Measurements from ENCODE around the gene TBC1D5.
"Not testable (repeated sequence)": the region's sequence is repeated elsewhere in the genome, so short reads cannot be mapped to it uniquely, and the experiment has no call there.

Gene TBC1D5

GRCh38 chr3:17392516-17392915 is 349.9 kb downstream of the TBC1D5 start:
- DNase-seq = not testable (repeated sequence)

DNA sequence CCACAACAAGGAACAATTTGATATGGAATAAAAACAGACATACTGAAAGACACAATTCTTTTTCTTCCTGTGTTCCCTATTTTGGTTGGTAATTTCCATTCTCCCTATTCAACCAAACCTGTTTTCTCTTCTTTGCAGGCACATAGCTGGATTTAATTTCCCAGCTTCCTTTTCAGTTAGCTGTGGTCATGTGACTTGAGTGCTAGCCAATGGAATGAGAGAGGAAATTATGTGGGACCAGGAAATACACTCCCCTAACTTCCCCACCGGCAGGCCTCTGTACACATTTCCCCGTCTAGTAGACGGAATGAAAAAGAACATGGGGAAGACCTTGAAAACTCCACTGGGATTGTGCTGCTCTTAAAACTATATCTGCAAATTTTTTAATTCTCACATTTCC is 351.6 kb downstream of the TBC1D5 start:
- no peak for DNase-seq

- no peak for DNase-seq
These were observed 355.3 kb downstream of the TBC1D5 start for GRCh38 chr3:17387108-17387507.

DNA sequence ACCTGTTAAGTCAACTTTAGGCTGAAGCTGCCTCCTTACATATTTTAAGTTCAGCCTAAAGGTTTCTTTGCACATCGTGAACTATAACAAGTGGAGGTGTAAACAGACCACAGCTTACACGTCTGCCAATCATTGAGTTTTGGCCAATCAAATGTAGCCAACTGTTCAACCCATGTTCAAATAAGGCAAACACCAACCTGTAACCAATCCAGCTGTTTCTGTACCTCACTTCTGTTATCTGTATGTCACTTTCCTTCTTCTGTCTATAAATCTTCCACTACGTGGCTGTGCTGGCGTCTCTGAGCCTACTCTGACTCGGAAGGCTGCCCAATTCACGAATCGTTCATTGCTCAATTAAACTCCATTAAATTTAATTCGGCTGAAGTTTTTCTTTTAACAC is 356.0 kb downstream of the TBC1D5 start:
- no peak for DNase-seq

DNA sequence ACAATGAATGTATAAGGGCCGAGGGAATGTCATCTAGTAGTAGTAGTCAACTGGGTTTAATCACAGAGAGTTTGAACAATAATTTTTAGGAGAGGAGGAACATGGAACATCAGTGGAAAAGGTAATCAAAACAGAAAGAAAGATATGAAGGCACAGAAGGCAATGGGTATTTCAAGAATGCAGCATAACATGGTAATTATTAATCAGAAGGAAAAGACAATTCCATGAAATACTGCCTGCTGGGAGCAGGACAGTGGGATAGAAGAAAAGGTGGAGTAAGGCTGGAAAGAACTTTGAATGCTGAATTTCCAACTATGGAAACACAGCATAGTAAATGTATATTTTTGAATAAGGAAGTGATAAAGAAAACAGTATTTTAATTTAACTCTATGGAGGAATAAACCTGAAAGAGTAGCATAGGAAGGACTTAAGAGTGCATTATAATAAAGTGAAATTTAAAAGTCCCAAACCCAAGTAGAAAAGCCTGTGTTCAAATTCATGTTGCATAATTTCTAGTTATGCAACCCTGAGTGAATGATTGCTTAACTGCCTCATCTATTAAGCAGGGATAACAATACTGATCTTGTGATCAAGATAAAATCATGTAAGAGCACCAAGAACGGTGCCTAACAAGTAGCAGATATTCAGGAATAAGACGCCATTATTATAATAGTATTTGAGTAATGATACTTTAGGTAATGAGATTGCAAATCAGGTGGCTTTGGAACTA is 357.7 kb downstream of the TBC1D5 start:
- DNase-seq = no peak

DNA sequence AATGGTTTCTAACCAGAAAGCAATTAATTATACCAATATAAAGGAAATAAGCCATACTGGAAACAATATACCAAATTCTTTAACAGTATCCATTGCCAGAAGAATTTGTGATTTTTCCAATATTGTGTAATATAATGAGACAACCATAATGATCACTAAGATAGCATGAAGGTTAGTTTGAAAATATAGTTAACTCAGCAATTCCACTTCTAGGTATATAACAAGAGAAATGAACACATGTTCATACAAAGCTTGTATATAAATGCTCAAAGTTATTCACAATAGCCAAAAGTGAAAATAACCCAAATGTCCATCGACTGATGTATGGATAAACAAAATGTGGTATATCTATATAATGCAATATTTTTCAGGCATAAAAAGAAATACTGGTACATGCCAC is 369.1 kb downstream of the TBC1D5 start:
- DNase-seq = no peak

- DNase-seq = no peak
These were observed 369.8 kb downstream of the TBC1D5 start for GRCh38 chr3:17372362-17373210.

- DNase-seq = no peak
These were observed 372.5 kb downstream of the TBC1D5 start for GRCh38 chr3:17369973-17370372.

GRCh38 chr3:17367171-17367570 is 375.3 kb downstream of the TBC1D5 start:
- DNase-seq = no peak

DNA sequence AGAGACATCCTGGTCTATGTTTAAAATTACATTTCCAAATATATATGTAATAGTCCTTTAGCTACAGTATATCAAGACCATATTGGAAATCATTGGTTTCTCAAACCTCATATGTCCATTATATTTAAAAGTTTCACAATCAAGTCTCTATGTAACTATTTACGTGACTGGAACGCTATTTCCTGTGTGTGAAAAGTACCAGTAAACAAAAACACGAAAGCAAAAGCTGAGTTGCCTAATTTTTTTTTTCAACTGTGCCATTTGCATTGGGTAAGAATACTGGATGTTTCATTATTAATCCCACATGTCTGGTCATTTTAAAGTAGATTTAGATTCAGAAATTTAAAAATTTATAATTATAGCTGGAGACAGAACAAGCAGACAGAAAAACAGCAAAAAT is 381.4 kb downstream of the TBC1D5 start:
- DNase-seq = no peak

DNA sequence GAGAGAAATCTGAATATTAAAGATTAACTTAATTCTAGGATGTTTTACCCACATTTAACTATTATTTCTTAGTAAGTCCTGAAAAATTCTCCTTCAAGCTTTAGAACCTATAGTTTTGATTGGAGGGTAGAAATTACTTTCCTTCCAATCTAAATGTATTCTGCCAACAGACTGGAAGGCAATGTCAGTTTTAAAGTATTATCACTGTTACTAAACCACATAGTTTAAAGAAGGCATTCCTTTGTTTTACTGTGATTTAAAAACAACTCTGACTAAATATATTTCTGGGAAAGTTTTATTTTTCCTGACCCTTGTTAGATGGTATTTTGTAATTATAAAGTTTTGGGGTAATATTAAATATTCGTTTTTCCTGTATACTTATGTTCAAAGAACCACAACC is 382.5 kb downstream of the TBC1D5 start:
- DNase-seq = no peak

- no peak for DNase-seq
These were observed 385.3 kb downstream of the TBC1D5 start for GRCh38 chr3:17357035-17357710.

GRCh38 chr3:17356585-17356984 is 385.8 kb downstream of the TBC1D5 start:
- DNase-seq = no peak

GRCh38 chr3:17355591-17355990 is 386.8 kb downstream of the TBC1D5 start:
- no peak for DNase-seq

DNA sequence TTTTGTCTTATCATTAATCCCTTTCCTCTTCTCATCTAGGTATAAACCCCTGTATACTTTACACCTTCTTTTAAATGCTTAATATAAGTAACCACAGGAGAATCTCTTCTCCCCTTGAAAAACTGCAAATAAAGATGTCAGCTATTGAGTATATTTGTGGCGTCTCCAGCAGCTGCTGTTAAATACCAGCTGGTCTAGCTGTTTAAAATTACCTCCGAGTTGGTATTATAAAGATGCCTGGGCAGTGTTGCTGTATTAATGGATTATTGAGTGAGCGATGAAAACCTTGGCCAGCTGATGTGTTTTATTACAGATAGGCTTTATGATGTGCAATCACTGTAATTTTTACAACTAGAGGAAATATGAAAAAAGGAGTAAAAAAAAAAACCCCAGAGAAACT is 388.1 kb downstream of the TBC1D5 start:
- no peak for DNase-seq

DNA sequence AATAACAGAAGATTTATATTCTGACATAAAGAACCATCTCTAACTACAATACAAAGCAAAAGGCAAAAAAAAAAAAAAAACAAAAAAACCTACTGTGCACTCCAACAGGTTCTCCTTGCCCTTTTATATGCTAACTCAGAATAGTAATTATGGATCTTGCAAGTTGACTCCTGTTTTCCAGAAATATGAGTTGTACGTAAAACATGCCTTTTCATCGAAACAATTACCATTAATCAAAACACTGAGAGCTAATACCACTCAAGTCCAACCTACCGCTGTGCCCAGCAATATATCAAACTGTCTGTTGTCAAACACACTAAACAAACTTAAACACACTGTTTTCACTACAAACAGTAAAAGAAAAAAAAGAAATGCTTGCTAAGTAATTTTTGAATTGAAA is 389.8 kb downstream of the TBC1D5 start:
- DNase-seq = no peak

DNA sequence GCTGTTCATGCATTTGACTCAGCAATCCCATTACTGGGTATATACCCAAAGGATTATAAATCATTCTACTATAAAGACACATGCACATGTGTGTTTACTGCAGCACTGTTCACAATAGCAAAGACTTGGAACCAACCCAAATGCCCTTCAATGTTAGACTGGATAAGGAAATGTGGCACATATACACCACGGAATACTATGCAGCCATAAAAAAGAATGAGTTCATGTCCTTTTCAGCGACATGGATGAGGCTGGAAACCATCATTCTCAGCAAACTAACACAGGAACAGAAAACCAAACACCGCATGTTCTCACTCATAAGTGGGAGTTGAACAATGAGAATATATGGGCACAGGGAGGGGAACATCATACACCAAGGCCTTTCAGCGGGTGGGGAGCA is 391.2 kb downstream of the TBC1D5 start:
- not testable (repeated sequence) for DNase-seq

- no peak for DNase-seq
These were observed 393.3 kb downstream of the TBC1D5 start for GRCh38 chr3:17349093-17349492.

GRCh38 chr3:17342119-17342518 is 400.3 kb downstream of the TBC1D5 start:
- no peak for DNase-seq

GRCh38 chr3:17340693-17341092 is 401.7 kb downstream of the TBC1D5 start:
- DNase-seq = no peak

- DNase-seq = no peak
These were observed 402.2 kb downstream of the TBC1D5 start for GRCh38 chr3:17340261-17340660.

DNA sequence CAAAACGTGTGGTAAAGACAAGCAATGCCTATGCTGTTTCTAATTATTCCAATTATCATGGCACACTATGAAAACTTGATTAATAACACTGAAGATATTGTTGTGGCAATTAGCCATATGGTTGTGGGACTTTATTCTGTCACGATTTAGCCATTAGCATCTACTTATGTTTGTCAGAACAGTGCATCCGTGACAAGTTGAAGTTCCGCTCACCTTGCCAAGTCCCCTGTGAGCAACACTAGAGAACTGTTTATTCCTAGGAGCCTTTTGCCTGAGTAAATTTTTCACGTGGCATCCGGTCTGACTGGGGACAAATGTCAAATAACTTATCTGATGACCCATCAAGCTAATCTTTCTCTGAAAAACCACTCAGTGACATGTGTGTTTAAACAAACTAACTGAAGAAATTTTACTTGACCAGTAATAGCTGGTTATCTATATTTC is 403.3 kb downstream of the TBC1D5 start:
- no peak for DNase-seq

- no peak for DNase-seq
These were observed 406.1 kb downstream of the TBC1D5 start for GRCh38 chr3:17336291-17336690.

GRCh38 chr3:17333893-17334292 is 408.5 kb downstream of the TBC1D5 start:
- DNase-seq = no peak

Data from NCI-H226 (cell line).